ELF-1 (cell line): ENCODE data around the gene VAMP1.

Source experiments
- DNase-seq: peaks from one replicate; pipeline ENCODE4 v3.0.0-alpha.2; 2016; ENCODE audit warnings: low read depth, low spot score

Gene VAMP1

DNA sequence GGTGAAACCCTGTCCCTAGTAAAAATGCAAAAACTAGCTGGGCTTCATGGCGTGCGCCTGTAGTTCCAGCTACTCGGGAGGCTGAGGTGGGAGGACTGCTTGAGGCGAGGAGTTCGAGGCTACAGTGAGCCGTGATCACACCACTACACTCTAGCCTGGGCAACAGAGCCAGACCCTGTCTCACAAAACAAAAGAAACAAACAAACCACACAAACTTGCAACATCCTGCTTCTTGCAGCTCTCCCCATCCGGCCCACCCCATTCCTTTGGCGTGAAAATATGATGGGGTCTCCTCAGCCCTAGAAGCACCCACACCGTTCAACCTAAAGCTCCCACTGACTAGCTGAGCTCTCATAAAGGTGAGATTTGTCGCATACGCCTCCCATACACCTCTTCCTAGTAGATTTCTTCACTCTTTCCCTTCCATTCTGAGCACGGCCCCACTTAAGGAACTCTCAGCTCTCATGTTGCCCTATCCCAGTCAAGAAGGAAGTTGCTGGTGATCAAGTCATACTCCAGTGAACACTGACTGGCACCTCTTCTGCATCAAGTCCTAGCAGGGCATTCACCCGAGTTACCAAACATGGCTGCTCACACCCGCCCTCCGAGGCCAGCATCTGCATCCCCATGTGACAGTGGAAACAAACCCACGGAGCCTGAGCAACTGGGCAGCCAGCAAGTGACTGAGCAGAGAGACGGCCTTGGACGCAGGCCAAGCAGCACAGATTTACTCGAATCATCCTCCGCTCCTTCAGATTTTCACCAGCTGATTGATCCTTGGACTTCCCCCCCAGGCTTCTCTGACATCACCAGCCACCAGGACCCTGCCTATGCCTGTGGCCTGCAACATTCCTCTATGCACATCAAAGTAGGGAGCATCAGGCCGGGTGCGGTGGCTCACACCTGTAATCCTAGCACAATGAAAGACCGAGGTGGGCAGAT is 44.6 kb downstream of the VAMP1 start:
- no peak for DNase-seq

DNA sequence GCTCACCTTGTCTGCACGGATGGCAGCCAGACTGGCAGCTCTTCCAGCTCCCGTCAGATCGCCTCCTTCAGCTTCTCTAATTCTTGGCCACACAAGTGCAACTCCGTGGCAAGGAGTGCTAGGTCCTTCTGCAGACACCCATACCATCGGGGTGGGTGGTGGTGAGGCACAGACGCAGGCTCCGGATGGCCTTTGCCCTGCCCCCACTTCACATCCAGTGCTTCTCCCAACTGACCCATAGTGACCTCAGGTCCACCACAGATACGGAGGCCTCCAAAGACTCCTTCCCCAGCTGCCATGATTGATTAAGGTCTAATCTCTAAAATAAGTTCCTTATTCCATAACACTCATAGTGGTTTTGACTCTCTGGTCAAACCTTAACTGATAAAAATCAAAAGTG is 45.6 kb downstream of the VAMP1 start:
- no peak for DNase-seq

DNA sequence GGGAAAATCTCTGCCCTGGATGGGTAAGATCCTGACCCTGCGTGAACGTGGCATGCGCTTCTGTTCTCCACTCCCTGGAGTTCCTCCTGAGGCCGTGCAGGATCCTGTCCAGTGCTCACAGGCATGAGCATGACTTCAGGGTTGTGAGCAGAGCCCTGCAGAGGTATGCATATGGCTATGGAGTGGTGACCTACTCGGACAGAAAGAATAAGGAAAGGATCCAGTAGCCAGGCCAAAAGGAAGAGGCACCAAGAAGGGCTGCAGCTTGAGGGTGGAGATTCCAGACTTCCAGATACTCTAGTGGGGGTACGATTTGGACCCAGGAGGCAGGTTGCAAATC is 46.5 kb downstream of the VAMP1 start:
- no peak for DNase-seq

DNA sequence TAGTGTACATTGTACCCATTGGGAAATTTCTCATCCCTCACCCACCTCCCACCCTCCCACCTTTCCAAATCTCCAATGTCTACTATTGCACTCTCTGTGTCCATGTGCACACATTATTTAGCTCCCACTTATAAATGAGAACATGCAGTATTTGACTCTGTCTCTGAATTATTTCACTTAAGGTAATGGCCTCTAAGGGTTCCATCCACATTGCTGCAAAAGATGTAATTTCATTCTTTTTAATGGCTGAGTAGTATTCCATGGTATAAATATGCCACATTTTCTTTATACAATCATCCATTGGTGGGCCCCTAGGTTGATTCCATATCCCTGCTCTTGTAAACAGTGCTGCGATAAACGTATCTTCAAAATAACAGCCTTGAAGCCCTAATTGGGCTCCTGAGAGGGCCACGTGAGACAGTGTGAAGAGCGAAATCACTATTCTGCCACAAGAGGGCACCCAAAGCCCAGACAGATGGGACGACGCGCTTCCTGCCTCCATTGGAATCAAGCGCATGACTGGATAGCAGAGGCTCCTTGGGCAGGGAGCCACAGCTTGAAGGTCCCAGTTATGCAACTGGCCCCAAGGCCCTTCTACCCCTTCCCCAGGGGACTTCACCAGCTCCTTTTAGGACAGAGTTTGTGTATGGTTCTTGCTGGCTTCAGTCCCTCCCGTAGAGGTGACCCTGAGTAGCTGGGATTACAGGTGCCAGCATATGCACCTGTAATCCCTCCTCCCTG is 47.0 kb downstream of the VAMP1 start:
- DNase-seq, result peak; percentile 93

DNA sequence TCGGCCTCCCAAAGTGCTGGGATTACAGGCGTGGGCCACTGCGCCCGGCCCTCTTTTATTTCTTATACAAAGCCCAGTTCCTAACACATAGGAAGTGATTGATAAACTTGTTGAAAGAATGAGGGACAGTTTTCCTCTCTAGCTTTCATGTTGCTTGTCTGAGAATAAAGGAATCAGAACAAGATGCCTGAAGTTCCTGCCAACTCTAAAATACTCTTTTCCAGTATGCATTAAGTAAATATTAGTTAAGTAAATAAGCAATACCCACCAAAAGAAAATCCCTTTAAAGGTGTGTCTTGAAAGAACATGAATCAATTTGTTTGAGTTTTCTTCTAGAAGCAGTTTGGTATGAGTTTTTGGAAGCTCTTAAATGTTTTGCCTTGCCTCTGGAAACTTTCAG is 50.1 kb downstream of the VAMP1 start:
- no peak for DNase-seq

DNA sequence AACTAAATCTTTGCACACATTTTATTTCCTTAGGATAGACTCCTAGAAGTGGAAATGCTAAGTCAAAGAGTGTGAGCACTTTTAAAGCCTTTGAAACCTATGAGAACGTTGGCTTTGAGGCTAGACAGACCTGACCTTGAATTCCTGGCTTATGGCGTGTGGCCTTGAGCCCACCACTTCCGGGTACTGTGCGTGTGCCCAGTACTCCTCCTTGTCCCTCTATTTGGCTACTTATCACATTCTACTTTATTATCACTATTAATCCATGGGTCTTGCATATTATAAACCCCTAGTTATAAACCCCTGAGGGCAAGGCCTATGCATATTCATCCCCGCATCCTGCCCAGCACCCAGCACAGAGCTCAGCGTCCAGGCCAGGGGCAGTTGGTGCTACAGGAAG is 51.7 kb downstream of the VAMP1 start:
- DNase-seq, result no peak

DNA sequence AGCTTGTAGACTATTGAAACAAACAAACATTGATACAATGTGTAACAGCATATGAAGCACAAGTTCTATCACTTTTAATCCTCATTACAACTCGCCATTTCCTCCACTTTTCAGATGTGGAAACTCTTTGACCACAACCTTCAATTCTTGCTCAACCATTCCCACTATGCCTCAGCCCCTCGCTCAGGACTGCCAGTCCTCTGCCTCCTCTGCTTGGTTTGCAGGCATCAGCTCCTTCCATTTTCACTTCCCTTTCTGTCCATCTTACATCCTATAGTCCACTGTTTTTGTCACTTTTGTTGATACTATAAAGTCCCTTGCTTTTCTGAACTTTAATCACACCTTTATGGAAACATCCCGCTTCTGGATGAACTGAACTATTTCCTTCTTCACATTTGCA is 53.9 kb downstream of the VAMP1 start:
- no peak for DNase-seq
